Measurements from ENCODE around the gene EFNA2. TPM values are rescaled to one million over a fixed set of nuclear protein-coding genes. Genes with fewer than 3 reads are reported as not detected.

EFNA2 gene
- polyA plus RNA-seq, 1 experiment, result not detected

GRCh38 chr19:1258707-1259205 is 26.9 kb upstream of the EFNA2 start:
- CTCF ChIA-PET, result interaction anchor here (1.1 to 1.4 kb wide), 2 partner anchors 8 to 15 kb away, joined by 3 read pairs; no protein-coding TSS in a partner anchor
- no peak overlapping the region for H3K4me3 ChIP-seq (ENCODE audit: low read depth, low read length)
- no peak for TF ChIP-seq CTCF (IDR thresholded peaks at IDR 0.05; ENCODE audit: low read depth, low read length)
- H3K9me3 ChIP-seq (ENCODE audit: control insufficient read depth, insufficient read depth, low read length), result no peaks in the 10 kb centered on the region; the same call in 1 of the 2 replicates
- POLR2A ChIA-PET, result interaction anchor here (1.0 to 2.9 kb wide), 3 partner anchors 10 to 14 kb away, joined by 3 to 34 read pairs (median 5); partner anchors contain the start of gene CIRBP
- H3K27ac ChIP-seq (ENCODE audit: low read depth, low read length), result peak overlapping the region; percentile 77
- no peaks in the 10 kb centered on the region for H3K27me3 ChIP-seq (ENCODE audit: control insufficient read depth, insufficient read depth, low read length)
- no peak for DNase-seq (ENCODE audit: low read depth, low spot score)

GRCh38 chr19:1259206-1259875 is 26.3 kb upstream of the EFNA2 start:
- DNase-seq (ENCODE audit: low read depth, low spot score), result no peak
- ChIA-PET CTCF (interaction anchor here (1.4 kb wide), 1 partner anchor 15 kb away, joined by 3 read pairs; no protein-coding TSS in a partner anchor), POLR2A (interaction anchor here (0.6 to 2.9 kb wide), 4 partner anchors 10 to 105 kb away, joined by 3 to 34 read pairs (median 4); partner anchors contain the start of gene CIRBP)
- peak overlapping the region; percentile 77 for H3K27ac ChIP-seq (ENCODE audit: low read depth, low read length)
- no peaks in the 10 kb centered on the region for H3K27me3 ChIP-seq (ENCODE audit: control insufficient read depth, insufficient read depth, low read length)
- no peak for TF ChIP-seq CTCF (IDR thresholded peaks at IDR 0.05; ENCODE audit: low read depth, low read length)
- no peak overlapping the region for H3K4me3 ChIP-seq (ENCODE audit: low read depth, low read length)
- H3K9me3 ChIP-seq (ENCODE audit: control insufficient read depth, insufficient read depth, low read length), result no peaks in the 10 kb centered on the region; the same call in 1 of the 2 replicates

GRCh38 chr19:1259876-1260748 is 25.6 kb upstream of the EFNA2 start:
- Histone ChIP-seq H3K27ac (ENCODE audit: low read depth, low read length) (peak overlapping the region; percentile 77), H3K9me3 (ENCODE audit: control insufficient read depth, insufficient read depth, low read length) (no peaks in the 10 kb centered on the region; the same call in 1 of the 2 replicates), H3K4me3 (ENCODE audit: low read depth, low read length) (peak overlapping the region; percentile 36; the same call in 1 of the 2 replicates), H3K27me3 (ENCODE audit: control insufficient read depth, insufficient read depth, low read length) (no peaks in the 10 kb centered on the region)
- POLR2A ChIA-PET, result interaction anchor here (0.6 to 2.9 kb wide), 4 partner anchors 9 to 106 kb away, joined by 3 to 34 read pairs (median 5); partner anchors contain the start of genes CIRBP and FAM174C
- CTCF ChIA-PET, result no interaction called here
- no peak for DNase-seq (ENCODE audit: low read depth, low spot score)
- no peak for TF ChIP-seq CTCF (IDR thresholded peaks at IDR 0.05; ENCODE audit: low read depth, low read length)

GRCh38 chr19:1260749-1261537 is 24.7 kb upstream of the EFNA2 start:
- DNase-seq (ENCODE audit: low read depth, low spot score), result peak; percentile 93
- H3K27me3 ChIP-seq (ENCODE audit: control insufficient read depth, insufficient read depth, low read length), result no peaks in the 10 kb centered on the region
- peak overlapping the region; percentile 66 for H3K4me3 ChIP-seq (ENCODE audit: low read depth, low read length)
- peak overlapping the region; percentile 77 for H3K27ac ChIP-seq (ENCODE audit: low read depth, low read length)
- no peaks in the 10 kb centered on the region; the same call in 1 of the 2 replicates for H3K9me3 ChIP-seq (ENCODE audit: control insufficient read depth, insufficient read depth, low read length)
- ChIA-PET POLR2A (interaction anchor here (1.2 to 2.9 kb wide), 4 partner anchors 8 to 20 kb away, joined by 3 to 34 read pairs (median 6); partner anchors contain the start of genes ATP5F1D, CIRBP and FAM174C), CTCF (no interaction called here)
- no peak for TF ChIP-seq CTCF (IDR thresholded peaks at IDR 0.05; ENCODE audit: low read depth, low read length)
